ENCODE measurements around the gene CAMK2D.

Gene CAMK2D

GRCh38 chr4:113762186-113763028, 869 bp upstream of the CAMK2D start:
- peak; percentile 98 for DNase-seq (ENCODE audit: low read depth in 2 of 2)

- DNase-seq (ENCODE audit: low read depth in 2 of 2), result peak; percentile 10 to 12
Measured at GRCh38 chr4:113760795-113761619, 531 bp downstream of the CAMK2D start.

- peak in 1 of 2 donors; percentile 15 for DNase-seq (ENCODE audit: low read depth in 2 of 2)
Measured at GRCh38 chr4:113760094-113760794, 1.3 kb downstream of the CAMK2D start.

- DNase-seq (ENCODE audit: low read depth in 2 of 2), result no peak
Measured at GRCh38 chr4:113759696-113760093, 1.8 kb downstream of the CAMK2D start.

- no peak for DNase-seq (ENCODE audit: low read depth in 2 of 2)
Measured at GRCh38 chr4:113758372-113758771, 3.2 kb downstream of the CAMK2D start.

GRCh38 chr4:113757486-113757885, 4.1 kb downstream of the CAMK2D start:
- no peak for DNase-seq (ENCODE audit: low read depth in 2 of 2)

- DNase-seq (ENCODE audit: low read depth in 2 of 2), result no peak
Measured at GRCh38 chr4:113756005-113756410, 5.5 kb downstream of the CAMK2D start.

- no peak for DNase-seq (ENCODE audit: low read depth in 2 of 2)
Measured at GRCh38 chr4:113750734-113751133, 10.8 kb downstream of the CAMK2D start.

- no peak for DNase-seq (ENCODE audit: low read depth in 2 of 2)
Measured at GRCh38 chr4:113750296-113750695, 11.2 kb downstream of the CAMK2D start.

- no peak for DNase-seq (ENCODE audit: low read depth in 2 of 2)
Measured at GRCh38 chr4:113749178-113749577, 12.4 kb downstream of the CAMK2D start.

GRCh38 chr4:113747949-113748348, 13.6 kb downstream of the CAMK2D start:
- DNase-seq (ENCODE audit: low read depth in 2 of 2), result no peak

GRCh38 chr4:113745711-113746110, 15.8 kb downstream of the CAMK2D start:
- no peak for DNase-seq (ENCODE audit: low read depth in 2 of 2)

- DNase-seq (ENCODE audit: low read depth in 2 of 2), result no peak
Measured at GRCh38 chr4:113744667-113745240, 16.8 kb downstream of the CAMK2D start.

GRCh38 chr4:113743690-113744089, 17.8 kb downstream of the CAMK2D start:
- DNase-seq (ENCODE audit: low read depth in 2 of 2), result no peak

GRCh38 chr4:113742643-113743042, 18.9 kb downstream of the CAMK2D start:
- no peak for DNase-seq (ENCODE audit: low read depth in 2 of 2)

GRCh38 chr4:113741956-113742355, 19.6 kb downstream of the CAMK2D start:
- no peak for DNase-seq (ENCODE audit: low read depth in 2 of 2)

GRCh38 chr4:113740857-113741379, 20.6 kb downstream of the CAMK2D start:
- no peak for DNase-seq (ENCODE audit: low read depth in 2 of 2)

- DNase-seq (ENCODE audit: low read depth in 2 of 2), result no peak
Measured at GRCh38 chr4:113739197-113739596, 22.3 kb downstream of the CAMK2D start.

GRCh38 chr4:113738251-113738650, 23.3 kb downstream of the CAMK2D start:
- DNase-seq (ENCODE audit: low read depth in 2 of 2), result no peak

GRCh38 chr4:113733685-113734084, 27.9 kb downstream of the CAMK2D start:
- DNase-seq (ENCODE audit: low read depth in 2 of 2), result no peak

- no peak for DNase-seq (ENCODE audit: low read depth in 2 of 2)
Measured at GRCh38 chr4:113732967-113733527, 28.5 kb downstream of the CAMK2D start.
